ENCODE data around the gene KIDINS220.
A peak's percentile ranks its signal among the peaks of the same experiment; 100 is the strongest.

KIDINS220 gene

GRCh38 chr2:8840475-8841091, 3.2 kb upstream of the KIDINS220 start:
- Mint-ChIP-seq H3K4me1 (peaks cover 7 to 17% of the 10 kb centered on the region in 2 donors), H3K36me3 (peaks cover 2 to 4% of the 10 kb centered on the region in 2 donors), H3K9me3 (no peaks in the 10 kb centered on the region), H3K27ac (no peak overlapping the region), H3K27me3 (peaks cover 12 to 15% of the 10 kb centered on the region in 2 donors), H3K4me3 (no peak overlapping the region)
- ATAC-seq (replicated peaks) = no peak
- no peak for DNase-seq

- no peak overlapping the region for H3K4me3 Mint-ChIP-seq
- peaks cover 4% of the 10 kb centered on the region in 2 donors for H3K36me3 Mint-ChIP-seq
- ATAC-seq (replicated peaks) (no peak), DNase-seq (no peak)
- peaks cover 13 to 27% of the 10 kb centered on the region in 2 donors for H3K4me1 Mint-ChIP-seq
- peaks cover 6 to 12% of the 10 kb centered on the region in 2 donors for H3K27me3 Mint-ChIP-seq
- no peak overlapping the region for H3K27ac Mint-ChIP-seq
- no peaks in the 10 kb centered on the region for H3K9me3 Mint-ChIP-seq
Measured at GRCh38 chr2:8839189-8839965, 2.0 kb upstream of the KIDINS220 start.

DNA sequence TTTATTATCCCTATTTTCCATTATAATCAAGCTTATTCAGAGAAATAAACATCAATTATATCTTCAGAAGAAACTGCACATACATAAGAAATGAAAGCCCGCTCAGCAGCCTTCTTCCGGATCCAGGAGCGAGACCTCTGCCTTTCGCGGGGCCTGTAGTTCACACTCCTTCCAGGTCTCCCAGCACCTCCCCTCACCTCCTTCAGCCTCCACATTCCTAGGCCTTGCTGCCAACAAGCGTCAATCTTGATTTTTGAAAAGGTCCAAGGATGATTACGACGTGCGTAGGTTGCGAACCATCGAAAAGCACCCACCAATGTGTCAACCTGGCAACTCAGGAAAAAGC, 355 bp upstream of the KIDINS220 start:
- H3K36me3 Mint-ChIP-seq = peaks cover 9 to 10% of the 10 kb centered on the region in 2 donors
- peaks cover 6 to 12% of the 10 kb centered on the region in 2 donors for H3K27me3 Mint-ChIP-seq
- H3K4me1 Mint-ChIP-seq = peaks cover 22 to 36% of the 10 kb centered on the region in 2 donors
- ATAC-seq (replicated peaks) (peak; percentile 5 to 8), DNase-seq (no peak)
- H3K4me3 Mint-ChIP-seq = peak overlapping the region; percentile 94 to 100
- no peak overlapping the region for H3K27ac Mint-ChIP-seq
- H3K9me3 Mint-ChIP-seq = no peaks in the 10 kb centered on the region

DNA sequence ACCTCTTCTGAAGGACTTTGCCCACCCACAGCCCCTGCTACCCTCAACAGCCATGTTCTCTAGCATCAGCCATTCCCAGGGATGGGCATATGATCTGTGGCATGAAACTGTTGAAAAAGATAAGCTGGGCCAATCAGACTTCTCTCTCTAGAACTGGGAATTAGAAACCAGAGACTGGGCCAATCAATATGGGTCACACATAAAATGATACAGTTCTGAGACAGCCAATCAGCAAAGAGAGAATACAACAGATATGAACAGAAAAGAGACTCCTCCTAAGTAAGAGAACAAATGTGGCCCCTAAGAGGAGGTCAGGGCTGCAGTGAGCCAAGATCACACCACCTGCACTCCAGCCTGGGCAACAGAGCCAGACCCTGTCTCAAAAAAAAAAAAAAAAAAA, 2.1 kb downstream of the KIDINS220 start:
- Mint-ChIP-seq H3K36me3 (peaks cover 9 to 10% of the 10 kb centered on the region in 2 donors), H3K4me1 (peaks cover 30 to 47% of the 10 kb centered on the region in 2 donors), H3K9me3 (no peaks in the 10 kb centered on the region), H3K27ac (no peak overlapping the region), H3K27me3 (peaks cover 0 to under 1% of the 10 kb centered on the region in 2 donors), H3K4me3 (no peak overlapping the region)
- DNase-seq = no peak
- no peak for ATAC-seq (replicated peaks)

GRCh38 chr2:8833853-8834252, 3.6 kb downstream of the KIDINS220 start:
- Mint-ChIP-seq H3K4me1 (peaks cover 36 to 54% of the 10 kb centered on the region in 2 donors), H3K36me3 (peaks cover 9 to 10% of the 10 kb centered on the region in 2 donors), H3K9me3 (no peaks in the 10 kb centered on the region), H3K4me3 (no peak overlapping the region), H3K27me3 (no peaks in the 10 kb centered on the region), H3K27ac (no peak overlapping the region)
- ATAC-seq (replicated peaks) (no peak), DNase-seq (no peak)

GRCh38 chr2:8831516-8831915, 5.9 kb downstream of the KIDINS220 start:
- no peaks in the 10 kb centered on the region for H3K9me3 Mint-ChIP-seq
- no peak overlapping the region for H3K27ac Mint-ChIP-seq
- no peak overlapping the region for H3K4me3 Mint-ChIP-seq
- H3K36me3 Mint-ChIP-seq = peaks cover 11% of the 10 kb centered on the region in 2 donors
- DNase-seq = no peak
- no peak for ATAC-seq (replicated peaks)
- H3K4me1 Mint-ChIP-seq = peaks cover 41 to 51% of the 10 kb centered on the region in 2 donors
- H3K27me3 Mint-ChIP-seq = no peaks in the 10 kb centered on the region

DNA sequence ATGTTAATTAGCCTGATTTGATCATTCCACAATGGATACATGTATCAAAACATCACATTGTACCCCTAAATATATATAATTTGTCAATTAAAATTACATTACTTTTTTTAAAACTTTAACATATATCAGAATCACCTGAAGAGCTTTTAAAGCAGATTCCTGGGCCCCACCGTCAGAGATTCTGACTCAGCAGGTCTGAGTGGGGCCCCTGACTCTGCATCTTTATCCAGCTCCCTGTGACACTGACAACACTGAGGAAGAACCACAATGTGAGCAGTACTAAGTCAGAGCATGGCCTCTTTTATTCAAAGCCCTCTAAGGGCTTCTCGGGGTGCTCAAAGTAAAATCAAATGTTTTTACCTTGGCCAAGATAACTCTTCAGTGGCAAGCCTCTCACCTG, 9.7 kb downstream of the KIDINS220 start:
- H3K27ac Mint-ChIP-seq = no peak overlapping the region
- no peaks in the 10 kb centered on the region for H3K9me3 Mint-ChIP-seq
- peaks cover 21 to 22% of the 10 kb centered on the region in 2 donors for H3K4me1 Mint-ChIP-seq
- ATAC-seq (replicated peaks) (no peak), DNase-seq (no peak)
- peaks cover 8 to 16% of the 10 kb centered on the region in 2 donors for H3K36me3 Mint-ChIP-seq
- no peak overlapping the region for H3K4me3 Mint-ChIP-seq
- H3K27me3 Mint-ChIP-seq = no peaks in the 10 kb centered on the region

DNA sequence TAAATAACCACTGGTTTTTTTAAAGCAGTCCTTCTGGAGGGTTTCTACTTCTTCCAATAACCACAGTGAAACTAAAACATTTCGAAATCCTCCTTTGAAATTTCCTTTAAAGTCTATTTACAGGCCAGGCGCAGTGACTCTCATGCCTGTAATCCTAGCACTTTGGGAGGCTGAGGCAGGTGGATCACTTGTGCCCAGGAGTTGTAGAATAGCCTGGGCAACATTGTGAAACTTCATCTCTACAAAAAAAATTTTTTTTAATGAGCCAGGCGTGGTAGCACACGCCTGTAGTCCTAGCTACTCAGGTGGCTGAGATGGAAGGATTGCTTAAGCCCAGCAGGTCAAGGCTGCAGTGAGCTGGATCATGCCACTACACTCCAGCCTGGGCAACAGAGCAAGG, 15.2 kb downstream of the KIDINS220 start:
- no peak for DNase-seq
- Mint-ChIP-seq H3K27ac (no peak overlapping the region), H3K27me3 (no peaks in the 10 kb centered on the region), H3K36me3 (peaks cover 15 to 27% of the 10 kb centered on the region in 2 donors), H3K4me3 (no peak overlapping the region), H3K4me1 (peaks cover 0 to 3% of the 10 kb centered on the region in 2 donors), H3K9me3 (no peaks in the 10 kb centered on the region)
- ATAC-seq (replicated peaks) = no peak

DNA sequence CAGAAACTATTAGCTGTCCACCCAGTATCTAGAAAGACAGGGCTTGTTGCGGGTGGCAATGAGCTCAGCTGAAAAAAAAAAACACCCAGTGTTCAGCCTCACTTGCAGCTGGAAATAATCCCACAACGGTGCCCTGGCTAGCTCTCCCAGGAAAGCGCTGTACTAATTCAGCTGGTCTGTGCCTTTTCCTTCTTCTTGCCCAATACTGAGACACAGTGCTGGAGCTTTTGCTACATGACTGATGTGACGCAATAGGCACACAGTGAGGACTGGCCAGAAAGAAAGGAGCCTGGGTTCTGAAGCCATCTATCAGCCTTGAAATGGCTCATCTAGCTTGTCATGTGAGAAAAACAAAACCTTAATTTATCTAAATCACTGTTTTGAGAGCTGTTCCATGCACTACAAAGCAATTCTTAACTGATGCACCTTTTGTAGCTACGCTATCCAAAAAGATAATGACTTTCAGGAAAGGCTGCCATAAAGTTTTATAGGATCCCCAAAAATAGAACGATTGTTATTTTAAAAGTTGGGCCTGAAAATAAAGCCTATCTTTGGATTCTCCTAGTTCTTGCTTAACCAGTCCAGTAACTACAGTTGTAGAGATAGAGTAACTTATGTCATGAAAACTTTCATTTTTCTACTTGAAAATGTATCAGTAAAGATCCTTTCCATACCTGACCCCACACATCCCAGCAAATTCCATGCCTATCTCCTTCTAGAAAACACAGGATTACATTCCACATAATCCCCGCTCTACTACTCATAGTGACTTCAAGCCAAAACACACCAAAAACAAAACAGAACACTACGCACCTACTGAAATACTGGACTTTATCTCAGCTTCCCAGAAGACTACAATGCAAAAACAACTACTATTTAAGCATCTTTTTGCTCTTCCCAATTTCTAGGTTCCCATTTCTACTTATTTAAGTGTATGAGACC, 15.9 kb downstream of the KIDINS220 start:
- no peak for DNase-seq
- H3K9me3 Mint-ChIP-seq = no peaks in the 10 kb centered on the region
- no peak overlapping the region for H3K27ac Mint-ChIP-seq
- peaks cover 15 to 29% of the 10 kb centered on the region in 2 donors for H3K36me3 Mint-ChIP-seq
- H3K27me3 Mint-ChIP-seq = no peaks in the 10 kb centered on the region
- ATAC-seq (replicated peaks) = no peak
- peaks cover 0 to 2% of the 10 kb centered on the region in 2 donors for H3K4me1 Mint-ChIP-seq
- no peak overlapping the region for H3K4me3 Mint-ChIP-seq

GRCh38 chr2:8819948-8820347, 17.5 kb downstream of the KIDINS220 start:
- Mint-ChIP-seq H3K27me3 (no peaks in the 10 kb centered on the region), H3K27ac (no peak overlapping the region), H3K9me3 (no peaks in the 10 kb centered on the region), H3K4me1 (peaks cover 0 to 2% of the 10 kb centered on the region in 2 donors), H3K4me3 (no peak overlapping the region), H3K36me3 (peaks cover 16 to 29% of the 10 kb centered on the region in 2 donors)
- ATAC-seq (replicated peaks) = no peak
- no peak for DNase-seq

- DNase-seq = no peak
- H3K36me3 Mint-ChIP-seq = peaks cover 14 to 27% of the 10 kb centered on the region in 2 donors
- no peak for ATAC-seq (replicated peaks)
- H3K27ac Mint-ChIP-seq = no peak overlapping the region
- no peak overlapping the region for H3K4me3 Mint-ChIP-seq
- H3K9me3 Mint-ChIP-seq = no peaks in the 10 kb centered on the region
- H3K27me3 Mint-ChIP-seq = no peaks in the 10 kb centered on the region
- H3K4me1 Mint-ChIP-seq = peaks cover 0 to 2% of the 10 kb centered on the region in 2 donors
Measured at GRCh38 chr2:8819194-8819593, 18.2 kb downstream of the KIDINS220 start.

GRCh38 chr2:8817221-8817620, 20.2 kb downstream of the KIDINS220 start:
- Mint-ChIP-seq H3K27ac (no peak overlapping the region), H3K9me3 (no peaks in the 10 kb centered on the region), H3K27me3 (no peaks in the 10 kb centered on the region), H3K36me3 (peaks cover 16 to 29% of the 10 kb centered on the region in 2 donors), H3K4me3 (no peak overlapping the region), H3K4me1 (peaks cover 0 to 2% of the 10 kb centered on the region in 2 donors)
- DNase-seq (no peak), ATAC-seq (replicated peaks) (no peak)

DNA sequence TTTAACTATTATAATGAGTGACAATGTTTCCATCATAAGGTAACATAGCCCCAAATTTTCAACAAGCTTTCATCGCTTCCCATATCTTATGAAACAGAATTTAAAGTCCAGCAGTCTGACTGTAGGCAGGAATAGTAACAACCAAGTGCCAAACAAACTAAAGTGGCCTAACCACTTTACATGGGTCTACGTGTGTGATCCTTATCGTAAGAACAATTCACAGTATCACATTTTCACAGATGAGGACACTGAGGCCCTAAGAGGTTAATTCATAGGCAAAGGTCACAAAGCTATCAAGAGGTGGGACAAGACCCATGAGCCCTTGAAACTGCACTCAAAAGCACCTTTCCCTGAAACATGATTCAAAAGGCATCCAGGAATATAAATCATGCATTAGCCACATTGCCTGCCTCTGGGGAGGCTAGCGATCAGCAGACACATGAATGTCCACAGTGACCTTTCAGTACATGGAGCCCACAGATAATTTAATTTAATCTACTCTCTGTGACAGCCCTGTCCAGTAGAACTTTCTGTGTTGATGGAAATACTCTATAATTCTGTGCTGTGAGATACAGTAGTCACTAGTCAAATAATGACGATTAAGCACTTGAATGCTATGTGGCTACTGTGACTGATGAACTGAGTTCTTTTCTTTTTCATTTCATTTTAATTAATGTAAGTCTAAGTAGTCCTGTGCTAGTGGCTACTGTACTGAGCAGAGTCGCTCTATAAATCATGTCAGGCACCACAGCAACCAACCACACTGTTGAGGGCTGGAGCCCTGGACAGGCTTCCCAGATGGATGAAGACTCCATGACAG, 30.3 kb downstream of the KIDINS220 start:
- H3K27ac Mint-ChIP-seq = no peak overlapping the region
- H3K4me1 Mint-ChIP-seq = peaks cover 0 to 2% of the 10 kb centered on the region in 2 donors
- no peaks in the 10 kb centered on the region for H3K27me3 Mint-ChIP-seq
- no peaks in the 10 kb centered on the region for H3K9me3 Mint-ChIP-seq
- DNase-seq (no peak), ATAC-seq (replicated peaks) (no peak)
- H3K4me3 Mint-ChIP-seq = no peak overlapping the region
- H3K36me3 Mint-ChIP-seq = peaks cover 42 to 53% of the 10 kb centered on the region in 2 donors

Measured in stimulated activated naive B cell treated with anti-CD40 and anti-IgM and Interleukin-4, amounts not matched to agents 10 μg/mL and 1 μg/mL and 100 μg/mL, for 72 hours (primary cell).